Measurements from ENCODE around the gene DYNLT4. TPM values are rescaled to one million over a fixed set of nuclear protein-coding genes. Genes with fewer than 3 reads are reported as not detected.
A peak's percentile ranks its signal among the peaks of the same experiment; 100 is the strongest.

DYNLT4 gene
- total and polyA plus RNA-seq, 2 of the 13 experiments (the other 11 are each of a cell fraction or from before 2014, with no cell fraction given): 0.77 TPM; not detected in 1

- TF ChIP-seq FOXJ3 (CRISPR knock-in tag; IDR thresholded peaks at IDR 0.05; ENCODE audit: borderline replicate concordance) (peak; percentile 100), MAF1 (CRISPR knock-in tag; IDR thresholded peaks at IDR 0.05; ENCODE audit: borderline replicate concordance) (no peak), SRSF1 (optimal IDR thresholded peaks at IDR 0.05; ENCODE audit: low read depth, low read length) (no peak), ZNF724P (CRISPR knock-in tag; IDR thresholded peaks at IDR 0.05; ENCODE audit: borderline replicate concordance) (peak; percentile 74; the same call in 1 of the 2 replicates), PLRG1 (conservative IDR thresholded peaks at IDR 0.05) (no peak), MLXIP (CRISPR knock-in tag; IDR thresholded peaks at IDR 0.05; ENCODE audit: borderline replicate concordance) (no peak), SAP130 (CRISPR knock-in tag; IDR thresholded peaks at IDR 0.05; ENCODE audit: low read depth) (peak; percentile 90), SNAI1 (CRISPR knock-in tag; IDR thresholded peaks at IDR 0.05; ENCODE audit: borderline replicate concordance) (0 out of 2 replicates have a peak, but pooled peaks have one; percentile 4), AGO1 (IDR thresholded peaks at IDR 0.05; ENCODE audit: low read depth, low read length, poor library complexity, severe bottlenecking) (no peak), ZFP62 (CRISPR knock-in tag; IDR thresholded peaks at IDR 0.05) (no peak), HOXA9 (CRISPR knock-in tag; IDR thresholded peaks at IDR 0.05; ENCODE audit: borderline replicate concordance) (no peak), SOX13 (IDR thresholded peaks at IDR 0.05) (peak; percentile 13), SOX13 (CRISPR knock-in tag; conservative IDR thresholded peaks at IDR 0.05 in 1 of 2, IDR thresholded peaks at IDR 0.05 in 1 of 2) (peak in 1 of 2 experiments; percentile 80; a peak in 2 of 4 replicates), DNMT1 (CRISPR knock-in tag; IDR thresholded peaks at IDR 0.05) (no peak), RBAK (CRISPR knock-in tag; IDR thresholded peaks at IDR 0.05) (no peak), GFI1 (CRISPR knock-in tag; IDR thresholded peaks at IDR 0.05; ENCODE audit: borderline replicate concordance) (peak; percentile 19; the same call in 1 of the 2 replicates), ZNF850 (CRISPR knock-in tag; conservative IDR thresholded peaks at IDR 0.05) (no peak), ZNF333 (CRISPR knock-in tag; IDR thresholded peaks at IDR 0.05; ENCODE audit: borderline replicate concordance) (no peak), THAP7 (CRISPR knock-in tag; IDR thresholded peaks at IDR 0.05) (peak; percentile 15; the same call in 1 of the 2 replicates), RARG (CRISPR knock-in tag; IDR thresholded peaks at IDR 0.05; ENCODE audit: low read depth) (no peak), MYNN (CRISPR knock-in tag; IDR thresholded peaks at IDR 0.05; ENCODE audit: low read depth) (no peak), TOE1 (CRISPR knock-in tag; IDR thresholded peaks at IDR 0.05) (no peak), ZNF205 (CRISPR knock-in tag; IDR thresholded peaks at IDR 0.05) (0 out of 2 replicates have a peak, but pooled peaks have one; percentile 16), SP4 (CRISPR knock-in tag; IDR thresholded peaks at IDR 0.05) (peak; percentile 75), EHMT2 (IDR thresholded peaks at IDR 0.05; ENCODE audit: borderline replicate concordance, low read depth, low read length) (no peak)
- TF ChIP-seq, protein P1, sequence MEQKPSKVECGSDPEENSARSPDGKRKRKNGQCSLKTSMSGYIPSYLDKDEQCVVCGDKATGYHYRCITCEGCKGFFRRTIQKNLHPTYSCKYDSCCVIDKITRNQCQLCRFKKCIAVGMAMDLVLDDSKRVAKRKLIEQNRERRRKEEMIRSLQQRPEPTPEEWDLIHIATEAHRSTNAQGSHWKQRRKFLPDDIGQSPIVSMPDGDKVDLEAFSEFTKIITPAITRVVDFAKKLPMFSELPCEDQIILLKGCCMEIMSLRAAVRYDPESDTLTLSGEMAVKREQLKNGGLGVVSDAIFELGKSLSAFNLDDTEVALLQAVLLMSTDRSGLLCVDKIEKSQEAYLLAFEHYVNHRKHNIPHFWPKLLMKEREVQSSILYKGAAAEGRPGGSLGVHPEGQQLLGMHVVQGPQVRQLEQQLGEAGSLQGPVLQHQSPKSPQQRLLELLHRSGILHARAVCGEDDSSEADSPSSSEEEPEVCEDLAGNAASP (CRISPR knock-in tag; IDR thresholded peaks at IDR 0.05; ENCODE audit: borderline replicate concordance): 0 out of 2 replicates have a peak, but pooled peaks have one; percentile 28
These were observed 362 bp upstream of the DYNLT4 start (continued) for GRCh38 chr1:44807364-44808062.
